Adrenal gland (tissue), 12 donors: Measurements from ENCODE around the gene APIP. TPM values are rescaled to one million over a fixed set of nuclear protein-coding genes. Genes with fewer than 3 reads are reported as not detected.

ENCODE experiments used
- DNase-seq, 7 donors: peaks; one replicate each; pipeline ENCODE4 v3.0.0-alpha.2; 2019 to 2020
- H3K27ac ChIP-seq, 5 donors: fragments of 200-600 bp; sonication (generic) in 4 of 5; 1 replicate in 3 of 5; 2 replicates in 2 of 5; pipeline versions ENCODE4 v1.5.1 to v1.8.0; 2016 to 2020; ENCODE audit warnings: mild to moderate bottlenecking in 1 of 5
- H3K27me3 ChIP-seq: fragments of 200-600 bp; 2 replicates; pipeline ENCODE4 v1.8.0; 2021
- H3K36me3 ChIP-seq, 2 donors: fragments of 200-600 bp; replicated peaks in 1 of 2; 1 replicate in 1 of 2; 2 replicates in 1 of 2; pipeline versions ENCODE4 v1.5.1 to v1.8.0; 2018 to 2022
- H3K4me1 ChIP-seq, 2 donors: fragments of 200-600 bp; replicated peaks in 1 of 2; 1 replicate in 1 of 2; 2 replicates in 1 of 2; pipeline versions ENCODE4 v1.5.1 to v1.8.0; 2018 to 2021
- H3K4me3 ChIP-seq, 4 donors: fragments of 200-600 bp; sonication (generic) in 3 of 4; one replicate each; pipeline ENCODE4 v1.5.1; 2016 to 2018
- H3K9me3 ChIP-seq, 3 donors: fragments of 200-600 bp; sonication (generic) in 1 of 3; replicated peaks in 1 of 3; 1 replicate in 2 of 3; 2 replicates in 1 of 3; pipeline versions ENCODE4 v1.5.1 to v1.8.0; 2016 to 2021
- CTCF ChIP-seq, 6 experiments: fragments of 450-650 bp in 4 of 6; fragments of 200-600 bp in 2 of 6; sonication (generic) in 1 of 6; IDR thresholded peaks; 1 replicate in 5 of 6; 2 replicates in 1 of 6; pipeline versions ENCODE4 v1.5.1 to v1.8.0; 2016 to 2021; ENCODE audit warnings: antibody characterized with exemption in 6 of 6, mild to moderate bottlenecking in 2 of 6, moderate library complexity in 1 of 6
- POLR2A ChIP-seq, 2 donors: fragments of 450-650 bp; IDR thresholded peaks; one replicate each; pipeline ENCODE4 v1.6.1; 2017; ENCODE audit warnings: antibody characterized with exemption in 2 of 2, mild to moderate bottlenecking in 2 of 2, moderate library complexity in 1 of 2
- WGBS, 4 donors: extraction: QIAGEN DNeasy Blood & Tissue Kit in 2 of 4; methylation state at CpG; one replicate each; pipeline versions ENCODE4 v1.1.5 to v1.1.7; 2013 to 2017; 5-methylcytosine and 5-hydroxymethylcytosine counted together
- intact Hi-C, 2 donors: fragments of 100-400 bp; cut with DNase I; formaldehyde crosslinking; loops; one replicate each; pipeline versions ENCODE4 v1.14.1 to v1.15.0; 2022 to 2023
- polyA plus RNA-seq, 3 donors: library from polyadenylated mRNA; stranded (reverse); fragments of 200-250 nt in 2 of 3; fragments of 350-450 nt in 1 of 3; fragmentation: Illumina TruSeq in 1 of 3; extraction: RNeasy Lipid Tissue Mini Kit (QIAGEN cat#74804) in 1 of 3; gene quantifications; one replicate each; pipeline ENCODE4 v1.2.3, GENCODE V29; 2013 to 2014
- total RNA-seq, 9 donors: library from RNA; depleted of rRNA in 4 of 9; stranded (reverse); fragments of >200 nt in 4 of 9; fragments of 120-200 nt in 1 of 9; fragmentation: NEBNext Ultra II Directional in 1 of 9; extraction: Animal tissue kit (Norgen Biotek cat#: 25700) in 1 of 9; gene quantifications; one replicate each; pipeline versions ENCODE4 v1.1.0 to v1.2.4, GENCODE V29; 2013 to 2023
- donor health status: healthy with polysubstance abuse.
- donor health status: Bipolar disorder and iron deficiency.
- donor health status: DM: yes; HTN: yes; CAD: no.
- donor health status: DM: no; HTN: no; CAD: no.
- donor health status: DM: no; HTN: no; CAD: no.
- donor health status: DM: yes; HTN: yes; CAD: no.

Gene APIP
- total and polyA plus RNA-seq, 12 donors, result 17.0 to 102 (median 48.5) TPM

- no peak for TF ChIP-seq POLR2A (IDR thresholded peaks at IDR 0.05)
- no peak for TF ChIP-seq CTCF (IDR thresholded peaks at IDR 0.05)
- Histone ChIP-seq H3K4me1 (peaks cover 0 to 16% of the 10 kb centered on the region in 2 donors), H3K4me3 (no peak overlapping the region), H3K9me3 (no peaks in the 10 kb centered on the region), H3K27ac (no peak overlapping the region), H3K36me3 (no peaks in the 10 kb centered on the region), H3K27me3 (no peaks in the 10 kb centered on the region)
- intact Hi-C loops, result no loop called here
- no peak for DNase-seq
- WGBS, 4 donors, result 95 to 98% (median 98%) methylated on average over 13 of the region's 13 CpGs
Observed at GRCh38 chr11:34941688-34942087, 25.5 kb upstream of the APIP start.

GRCh38 chr11:34940026-34940677, 24.0 kb upstream of the APIP start:
- WGBS, 4 donors, result 75 to 83% (median 81%) methylated on average over 4 of the region's 4 CpGs
- H3K4me3 ChIP-seq, result no peak overlapping the region
- intact Hi-C loops, result no loop called here

GRCh38 chr11:34938611-34939010, 22.4 kb upstream of the APIP start:
- H3K27me3 ChIP-seq, result no peaks in the 10 kb centered on the region
- intact Hi-C loops, result loop anchor here in 1 of 2 donors (10.0 kb wide), 1 partner anchor 296 kb away; no protein-coding TSS in a partner anchor

More at GRCh38 chr11:34940026-34940677, 24.0 kb upstream of the APIP start:
- H3K27ac ChIP-seq, result no peak overlapping the region
- TF ChIP-seq CTCF (IDR thresholded peaks at IDR 0.05) (no peak), POLR2A (IDR thresholded peaks at IDR 0.05) (no peak)
- peaks cover 0 to 16% of the 10 kb centered on the region in 2 donors for H3K4me1 ChIP-seq
- no peak for DNase-seq
- no peaks in the 10 kb centered on the region for H3K27me3 ChIP-seq
- no peaks in the 10 kb centered on the region for H3K9me3 ChIP-seq
- no peaks in the 10 kb centered on the region for H3K36me3 ChIP-seq

More at GRCh38 chr11:34938611-34939010, 22.4 kb upstream of the APIP start:
- Histone ChIP-seq H3K27ac (no peak overlapping the region), H3K9me3 (no peaks in the 10 kb centered on the region), H3K4me3 (no peak overlapping the region), H3K36me3 (no peaks in the 10 kb centered on the region), H3K4me1 (peaks cover 0 to 16% of the 10 kb centered on the region in 2 donors)
- WGBS, 4 donors, result 57 to 60% (median 58%) methylated on average over 1 of the region's 1 CpG
- no peak for DNase-seq
- TF ChIP-seq CTCF (IDR thresholded peaks at IDR 0.05) (no peak), POLR2A (IDR thresholded peaks at IDR 0.05) (no peak)
